NCI-H2029 treated with DMSO at 0.1 percent for 48 hours (cell line): ENCODE results near the gene LKAAEAR1.
A peak's percentile ranks its signal among the peaks of the same experiment; 100 is the strongest.

ENCODE experiments used
- DNase-seq: peaks from one replicate; lab custom pipeline; 2025; lab: John Stamatoyannopoulos, UW

The LKAAEAR1 gene

DNA sequence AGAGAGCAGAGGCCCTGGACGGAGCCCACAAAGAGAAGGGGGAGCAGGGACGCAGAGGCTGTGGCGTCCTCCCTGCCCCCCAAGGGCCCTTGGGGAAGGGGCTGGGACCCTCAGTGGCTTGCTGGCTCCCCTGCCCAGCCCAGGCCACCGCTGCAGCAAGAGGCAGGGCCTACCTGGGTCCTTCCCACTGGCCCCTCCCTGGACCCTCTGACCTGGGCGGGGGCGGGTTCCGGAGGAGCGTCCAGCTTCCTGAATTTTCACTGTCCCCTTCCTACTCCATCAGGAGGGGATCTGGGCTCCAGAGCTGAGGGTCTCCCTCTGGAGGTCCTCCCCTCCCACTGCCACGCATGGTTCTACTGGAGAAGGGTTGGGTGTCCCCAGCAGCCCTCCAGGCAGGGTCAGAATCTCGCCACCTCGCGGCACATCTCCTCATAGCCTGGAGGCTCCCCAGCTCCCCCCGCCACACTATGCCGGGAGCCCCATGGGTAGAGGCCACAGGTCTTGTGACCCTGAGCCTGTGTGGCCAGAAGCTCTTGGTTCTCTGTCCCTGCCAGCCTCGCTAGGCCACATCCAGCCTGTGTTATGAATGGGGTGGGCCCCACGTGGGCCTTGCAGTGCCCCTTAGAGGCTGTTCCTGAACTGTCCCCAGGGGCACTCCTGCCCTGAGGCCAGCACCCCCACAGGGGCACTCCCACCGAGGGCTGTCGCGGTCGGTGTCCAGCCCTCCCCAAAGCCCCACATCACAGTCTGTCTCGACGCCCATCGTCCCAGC, 33.8 kb downstream of the LKAAEAR1 start:
- DNase-seq: no peak

DNA sequence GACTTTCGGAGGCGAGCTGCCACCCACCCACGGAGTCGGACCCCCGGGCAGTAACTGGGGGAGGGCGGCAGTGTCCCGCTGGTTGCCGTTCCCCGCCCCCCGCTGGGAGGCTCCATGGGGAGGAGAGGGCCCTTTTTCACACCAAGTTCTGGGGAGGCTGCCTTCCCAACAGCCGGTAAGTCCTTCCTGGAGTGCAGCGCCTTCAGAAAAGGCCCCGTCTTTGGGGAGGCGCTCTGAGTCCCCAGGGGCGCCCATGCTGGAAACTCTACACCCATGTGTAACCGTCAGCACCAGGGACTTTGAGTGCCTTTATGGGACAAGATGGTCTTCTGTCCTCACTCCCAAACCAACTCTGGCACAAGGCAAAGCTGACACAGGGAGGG, 34.3 kb downstream of the LKAAEAR1 start:
- DNase-seq: no peak

DNA sequence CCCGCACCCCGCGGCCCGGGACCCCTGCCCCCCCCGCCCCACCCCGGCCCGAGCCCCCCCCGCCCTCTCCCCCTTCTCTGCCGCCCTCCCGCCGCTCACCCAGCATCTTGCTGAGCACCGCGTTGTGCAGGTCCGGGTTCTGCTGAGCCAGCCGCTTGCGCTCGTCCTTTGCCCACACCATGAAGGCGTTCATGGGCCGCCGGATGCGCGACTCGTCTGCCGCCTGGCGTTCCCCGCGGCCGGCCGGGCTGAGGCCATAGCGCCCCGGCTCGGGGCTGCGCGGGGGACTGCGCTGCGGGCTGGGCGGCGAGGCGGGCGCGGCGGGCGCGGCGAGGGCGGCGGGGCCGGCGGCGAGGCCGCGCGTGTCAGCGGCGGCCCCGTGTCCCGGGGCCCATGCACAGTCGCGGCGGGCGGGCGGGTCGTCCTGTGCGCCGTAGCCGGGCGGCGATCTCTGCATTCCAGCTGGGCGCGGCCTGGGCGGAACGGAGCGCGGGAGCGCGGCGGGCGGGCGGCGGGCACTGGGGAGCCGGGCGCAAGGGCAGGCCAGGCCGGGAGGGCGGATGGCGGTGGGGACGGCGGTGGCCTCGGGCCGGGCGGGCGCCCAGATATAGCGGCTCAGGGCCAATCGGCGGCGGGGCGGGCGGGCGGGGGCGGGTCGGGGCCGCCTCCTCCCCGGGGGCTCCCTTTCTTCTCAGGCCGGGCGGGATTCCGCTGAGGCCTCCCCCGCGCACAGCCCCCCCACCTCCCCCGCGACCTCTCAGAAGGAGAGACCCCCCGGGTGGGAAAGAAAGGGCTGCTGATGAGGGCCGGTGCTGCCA, 34.9 kb downstream of the LKAAEAR1 start, which contains the start of gene SOX18:
Gene SOX18 (minus strand): TSS at position 580 of the 818 bp plus-strand sequence. CDS start 123 bp downstream, at position 457.
- no peak for DNase-seq

DNA sequence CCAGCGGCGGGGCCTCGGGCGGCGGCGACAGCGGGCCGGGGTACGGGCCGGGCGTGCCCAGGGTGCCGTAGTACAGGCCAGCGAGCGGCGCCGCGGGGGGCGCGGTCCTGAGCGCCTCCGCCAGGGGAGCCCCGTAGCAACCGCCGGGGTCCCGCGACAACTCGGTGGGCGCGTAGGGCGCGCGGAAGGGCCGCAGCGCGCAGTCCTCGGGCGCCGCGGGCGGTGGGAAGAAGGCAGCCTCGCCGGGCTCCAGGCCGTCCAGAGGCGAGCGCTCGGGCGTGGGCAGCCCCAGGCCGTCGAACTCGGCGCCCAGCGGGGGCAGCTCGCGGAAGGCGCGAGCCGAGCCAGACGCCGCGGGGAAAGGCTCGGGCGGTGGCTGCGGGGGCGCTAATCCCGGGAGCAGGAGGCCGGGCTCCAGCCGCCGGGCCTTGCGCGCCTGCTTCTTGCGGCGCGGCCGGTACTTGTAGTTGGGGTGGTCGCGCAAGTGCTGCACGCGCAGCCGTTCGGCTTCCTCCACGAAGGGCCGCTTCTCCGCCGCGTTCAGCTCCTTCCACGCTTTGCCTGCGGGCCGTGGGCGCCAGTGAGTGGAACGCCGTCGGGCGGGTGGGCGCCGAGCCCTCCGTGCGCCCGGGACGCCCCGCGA, 35.7 kb downstream of the LKAAEAR1 start:
- no peak for DNase-seq

DNA sequence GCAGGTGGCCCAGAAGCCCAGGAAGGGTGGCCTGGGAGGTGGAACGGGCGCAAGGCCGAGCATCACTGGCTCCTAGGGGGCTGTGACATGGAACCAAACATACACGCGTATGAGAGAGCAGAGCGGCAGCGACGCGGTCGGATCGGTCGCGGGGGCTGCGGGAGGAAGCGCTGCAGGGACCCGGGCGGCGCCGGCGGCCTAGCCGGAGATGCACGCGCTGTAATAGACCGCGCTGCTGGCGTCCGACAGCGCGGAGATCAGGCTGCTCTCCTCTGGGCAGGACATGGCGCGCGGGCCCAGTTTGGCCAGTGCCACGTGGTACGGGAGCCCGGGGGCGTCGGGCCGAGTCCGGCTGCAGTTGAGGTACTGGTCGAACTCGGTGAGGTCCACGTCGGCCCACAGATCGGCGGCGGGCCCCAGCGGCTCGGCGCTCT, 36.2 kb downstream of the LKAAEAR1 start:
- DNase-seq: no peak

DNA sequence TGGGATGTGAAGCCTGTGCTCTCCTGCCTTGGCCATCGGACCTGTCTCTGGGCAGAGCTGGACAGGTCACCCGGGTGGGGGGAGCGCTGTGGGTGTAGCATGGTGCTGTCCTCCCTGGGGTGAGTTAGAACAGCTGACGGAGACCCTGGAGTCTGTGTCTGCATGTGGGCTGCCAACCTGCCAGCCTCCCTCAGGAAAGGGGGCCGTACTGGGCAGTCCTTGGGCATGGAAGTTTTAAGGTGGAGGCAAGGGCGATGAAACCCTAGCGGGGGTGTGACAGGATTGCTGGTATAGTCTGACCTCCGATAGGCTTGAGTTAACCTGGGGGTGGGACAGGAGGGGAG, 37.2 kb downstream of the LKAAEAR1 start:
- DNase-seq: no peak

DNA sequence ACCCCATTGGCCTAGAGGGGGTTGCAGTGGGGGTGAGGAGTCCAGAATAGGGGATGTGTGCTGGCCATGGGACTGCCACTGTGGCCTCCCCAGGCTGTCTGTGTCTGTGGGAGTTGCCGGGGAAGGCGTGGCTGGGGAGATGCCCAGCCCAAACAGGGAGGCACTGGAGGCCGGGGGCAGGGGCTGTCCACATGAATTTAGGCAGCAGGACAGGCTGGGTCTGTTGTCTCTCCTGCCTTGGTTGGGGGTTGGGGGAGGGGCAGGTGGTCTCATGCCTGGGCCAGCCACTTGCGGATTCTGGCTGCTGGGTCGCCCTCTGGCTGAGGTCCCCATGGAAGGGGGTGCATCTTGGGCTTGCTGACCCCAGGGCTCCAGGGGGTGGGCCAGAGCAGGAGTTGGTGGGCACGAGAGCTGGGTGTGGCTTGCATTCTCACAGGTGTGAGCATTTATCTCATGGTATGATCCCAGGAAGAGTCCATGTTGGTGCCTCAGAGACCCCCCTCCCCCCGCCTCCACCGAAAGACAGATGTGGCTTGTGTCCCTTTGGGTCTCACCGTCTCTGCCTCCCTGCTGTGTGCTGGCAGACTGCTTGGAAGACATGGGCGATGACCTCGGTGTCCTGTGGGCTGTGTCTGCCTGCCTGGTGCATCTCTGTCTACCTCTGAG, 38.7 kb downstream of the LKAAEAR1 start:
- DNase-seq: no peak

DNA sequence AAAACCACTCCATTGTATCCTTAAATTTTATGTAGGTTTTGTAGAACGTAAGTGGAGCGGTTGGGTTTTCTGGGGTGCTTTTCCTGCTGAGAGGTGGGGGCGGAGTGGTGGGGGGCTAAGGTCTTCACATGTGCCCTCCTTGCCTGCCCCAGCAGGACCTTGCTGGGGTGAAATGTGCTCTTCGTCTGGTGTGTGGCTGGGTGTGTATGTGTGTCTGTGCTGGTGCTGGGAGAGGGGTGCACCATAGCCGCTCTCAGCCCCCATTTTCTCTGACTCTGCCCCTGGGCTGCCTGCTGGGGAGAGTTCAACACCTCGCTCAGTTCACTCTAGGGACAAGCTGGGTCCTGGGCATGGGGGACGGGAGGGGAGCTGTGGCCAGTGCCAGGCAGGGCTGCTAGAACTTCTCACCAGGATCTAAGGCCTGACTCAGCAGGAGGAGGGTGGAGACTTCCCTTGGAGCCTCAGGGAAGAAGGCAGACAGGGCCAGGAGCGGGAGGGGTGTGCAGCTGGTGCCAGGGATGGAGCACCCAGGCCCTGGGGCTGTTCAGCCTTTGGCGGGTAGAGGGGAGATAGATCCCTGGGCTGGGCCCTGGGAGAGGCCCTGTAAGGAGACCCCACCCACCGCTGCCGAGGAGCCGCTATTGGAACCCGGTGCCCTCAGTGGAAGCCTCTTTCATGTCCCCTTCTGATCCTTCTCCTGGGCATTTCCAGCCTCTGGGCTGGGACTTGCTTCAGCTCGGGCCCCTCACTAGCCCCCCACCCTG, 39.5 kb downstream of the LKAAEAR1 start:
- no peak for DNase-seq

DNA sequence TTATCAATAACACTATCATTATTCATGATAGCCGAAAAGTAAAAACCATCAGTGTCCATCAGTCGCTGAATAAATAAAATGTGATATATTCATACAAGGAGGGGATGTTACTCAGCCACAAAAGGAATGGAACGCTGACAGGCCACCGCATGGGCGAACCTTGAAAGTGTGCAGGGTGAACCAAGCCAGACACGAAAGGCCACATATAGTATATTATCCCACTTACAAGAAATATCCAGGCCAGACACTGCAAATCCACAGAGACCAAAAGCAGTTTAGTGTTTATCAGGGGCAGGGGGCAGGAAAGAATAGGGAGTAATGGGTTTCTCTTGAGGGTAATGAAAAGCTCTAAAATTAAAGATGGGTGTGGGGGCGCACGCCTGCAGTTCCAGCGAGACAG, 40.4 kb downstream of the LKAAEAR1 start:
- no peak for DNase-seq

DNA sequence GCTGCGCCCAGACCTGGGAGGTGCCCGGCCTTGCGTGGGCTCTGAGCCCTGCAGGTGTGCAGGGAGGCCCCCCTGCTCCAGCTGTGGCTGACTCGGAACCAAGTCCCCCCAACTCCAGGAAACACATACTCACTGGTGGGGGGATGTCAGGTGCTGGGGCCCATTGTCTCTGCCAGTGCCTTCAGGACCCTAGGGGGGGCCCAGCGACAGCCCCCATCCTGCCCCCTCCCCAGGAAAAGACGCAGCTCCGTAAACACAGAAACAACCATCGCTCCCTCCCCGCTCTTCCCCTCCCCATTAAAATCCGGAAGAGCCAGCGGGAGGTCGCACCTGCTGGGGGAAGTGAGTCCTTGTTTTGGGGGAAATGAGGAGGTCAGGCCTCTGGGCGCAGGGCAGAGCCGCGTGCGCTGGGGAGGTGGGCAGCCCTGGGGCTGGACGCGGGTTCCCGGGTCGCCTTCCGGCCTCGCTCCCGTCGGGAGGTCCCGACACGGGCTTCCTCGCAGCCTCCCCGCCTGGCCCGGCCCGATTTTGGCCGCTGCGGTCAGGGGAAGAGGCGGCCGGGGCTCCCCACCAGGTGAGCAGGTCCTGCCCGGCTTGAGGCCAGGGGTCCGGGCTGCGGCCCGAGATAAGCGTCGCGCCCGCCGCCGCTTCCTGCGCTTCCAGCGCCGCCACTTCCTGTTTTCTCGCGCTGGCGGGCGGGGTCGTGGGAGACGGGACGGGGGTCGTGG, 42.0 kb downstream of the LKAAEAR1 start:
- DNase-seq: no peak

DNA sequence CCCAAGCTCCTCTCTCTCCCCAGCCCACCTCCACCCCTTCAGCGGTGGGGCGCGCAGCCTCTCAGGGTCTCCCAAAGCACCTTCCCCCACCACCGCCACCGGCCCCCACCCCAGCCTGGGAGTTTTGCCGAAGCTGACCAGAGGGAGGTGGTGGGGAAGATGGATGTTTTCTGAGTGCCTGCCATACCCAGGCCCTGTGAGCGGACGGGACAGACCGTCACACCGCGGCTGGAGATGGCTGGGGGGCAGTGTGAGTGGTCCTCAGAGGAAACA, 42.5 kb downstream of the LKAAEAR1 start:
- DNase-seq: no peak

DNA sequence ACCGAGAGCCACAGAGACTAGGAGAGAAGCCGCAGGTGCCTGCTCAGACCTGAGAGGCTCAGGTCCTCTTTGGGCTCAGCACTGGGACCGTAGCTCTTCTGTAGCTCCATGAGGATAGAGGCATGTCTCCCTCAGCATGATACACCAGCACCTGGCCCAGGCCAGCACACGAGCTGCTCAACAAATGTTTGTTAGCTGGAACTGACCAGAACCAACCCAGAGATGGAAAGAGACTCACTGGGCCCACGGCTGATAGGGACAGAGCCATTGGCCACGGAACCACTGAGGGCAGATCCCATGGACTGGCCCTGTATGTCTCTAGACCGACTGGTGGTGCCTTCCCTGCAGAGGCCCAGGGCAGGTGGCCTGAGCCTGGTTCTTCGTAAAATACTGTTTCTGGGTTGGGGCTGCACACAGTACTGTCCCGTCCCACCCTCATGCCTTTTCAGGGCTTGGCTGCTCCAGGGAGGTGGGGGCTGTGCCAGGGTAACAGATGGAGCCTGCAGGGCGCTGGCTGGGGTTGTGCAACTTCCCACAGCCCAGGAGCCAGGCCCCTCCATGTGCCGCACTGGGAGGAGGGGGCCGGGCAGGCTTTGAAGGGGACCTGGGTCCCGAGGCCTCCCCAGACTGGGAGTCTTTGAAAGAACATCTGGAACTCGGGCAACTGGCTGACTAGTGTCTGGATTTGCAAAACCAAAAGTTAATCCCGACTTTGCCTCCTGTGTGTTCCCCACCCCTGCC, 43.0 kb downstream of the LKAAEAR1 start:
- no peak for DNase-seq

DNA sequence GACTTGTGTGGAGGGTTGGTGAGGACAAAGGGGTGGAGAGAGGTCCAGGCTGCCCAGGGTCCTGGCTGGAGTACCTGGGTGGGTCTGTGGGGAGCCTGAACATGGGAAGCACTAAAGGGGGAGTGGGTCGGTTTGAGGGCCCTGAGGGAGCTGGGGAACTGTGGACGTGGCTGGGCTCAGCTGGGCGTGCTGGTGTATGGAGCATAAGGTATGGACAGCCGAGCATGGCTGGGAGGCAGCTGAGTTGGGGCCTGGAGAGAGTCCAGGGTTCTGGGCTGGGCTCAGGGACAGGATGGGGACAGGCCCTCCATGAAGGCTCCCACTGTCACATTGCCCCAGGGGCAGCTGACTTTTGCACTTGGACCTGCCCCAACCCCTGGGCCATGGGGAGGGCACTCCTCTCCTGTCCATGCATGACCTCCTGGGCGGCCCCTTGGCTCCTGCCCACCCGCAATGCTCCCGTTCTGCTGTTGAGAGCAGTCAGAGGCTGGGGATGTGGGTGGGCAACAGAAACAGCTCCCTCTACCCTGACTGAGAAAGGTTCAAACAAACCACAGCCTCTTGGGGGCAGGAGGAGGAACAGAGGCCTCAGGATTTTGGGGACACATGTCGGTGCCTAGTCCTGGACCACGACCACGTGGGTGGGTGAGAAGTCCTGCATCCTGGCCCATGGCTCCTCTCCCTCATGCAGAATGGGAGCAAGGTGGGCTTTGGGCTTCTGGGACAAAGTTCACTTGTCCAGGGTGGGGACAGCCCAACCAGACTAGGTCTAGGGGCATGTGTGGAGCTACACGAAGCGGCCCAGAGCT, 43.8 kb downstream of the LKAAEAR1 start:
- no peak for DNase-seq

DNA sequence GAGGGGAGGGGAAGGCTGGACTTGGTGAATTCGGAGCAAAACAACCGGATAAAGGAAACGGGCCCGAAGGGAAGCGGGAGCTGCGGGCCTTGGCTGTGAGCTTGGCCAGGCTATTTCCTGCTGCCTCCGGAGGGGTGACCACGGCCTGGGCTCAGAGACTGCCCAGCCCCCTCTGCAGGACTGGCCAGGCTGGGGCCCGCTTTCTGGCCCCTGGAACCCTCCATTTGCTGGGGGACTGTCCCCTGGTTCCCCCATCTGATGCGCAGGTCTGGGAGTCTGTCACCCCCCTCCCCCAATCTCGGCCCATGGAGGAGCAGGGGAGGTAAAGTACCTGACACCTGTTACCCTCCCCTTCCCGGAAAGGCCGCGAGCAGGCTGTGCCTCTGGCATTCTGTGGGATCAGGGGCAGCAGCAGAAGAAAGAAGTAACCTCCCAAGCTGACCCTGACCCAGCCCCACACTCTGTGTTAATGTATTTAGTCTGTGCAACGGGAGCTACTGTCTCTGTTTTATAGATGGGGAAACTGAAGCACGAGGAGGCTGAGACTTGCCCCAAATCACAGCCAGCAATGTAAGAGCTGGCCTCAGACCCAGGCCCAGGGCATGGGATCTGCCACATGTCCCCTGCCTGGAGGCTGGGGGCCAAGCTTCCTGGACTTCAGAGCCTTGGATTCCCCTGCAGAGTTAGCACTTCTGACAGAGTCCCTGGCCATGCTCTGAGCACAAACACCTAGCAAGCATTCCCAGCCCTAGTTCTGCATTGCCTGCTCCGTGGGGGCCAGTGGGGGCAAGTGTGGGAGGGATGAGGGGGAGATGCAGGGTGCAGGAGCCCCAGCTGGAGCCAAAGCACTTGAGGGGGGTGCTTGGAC, 44.7 kb downstream of the LKAAEAR1 start:
- DNase-seq: no peak

DNA sequence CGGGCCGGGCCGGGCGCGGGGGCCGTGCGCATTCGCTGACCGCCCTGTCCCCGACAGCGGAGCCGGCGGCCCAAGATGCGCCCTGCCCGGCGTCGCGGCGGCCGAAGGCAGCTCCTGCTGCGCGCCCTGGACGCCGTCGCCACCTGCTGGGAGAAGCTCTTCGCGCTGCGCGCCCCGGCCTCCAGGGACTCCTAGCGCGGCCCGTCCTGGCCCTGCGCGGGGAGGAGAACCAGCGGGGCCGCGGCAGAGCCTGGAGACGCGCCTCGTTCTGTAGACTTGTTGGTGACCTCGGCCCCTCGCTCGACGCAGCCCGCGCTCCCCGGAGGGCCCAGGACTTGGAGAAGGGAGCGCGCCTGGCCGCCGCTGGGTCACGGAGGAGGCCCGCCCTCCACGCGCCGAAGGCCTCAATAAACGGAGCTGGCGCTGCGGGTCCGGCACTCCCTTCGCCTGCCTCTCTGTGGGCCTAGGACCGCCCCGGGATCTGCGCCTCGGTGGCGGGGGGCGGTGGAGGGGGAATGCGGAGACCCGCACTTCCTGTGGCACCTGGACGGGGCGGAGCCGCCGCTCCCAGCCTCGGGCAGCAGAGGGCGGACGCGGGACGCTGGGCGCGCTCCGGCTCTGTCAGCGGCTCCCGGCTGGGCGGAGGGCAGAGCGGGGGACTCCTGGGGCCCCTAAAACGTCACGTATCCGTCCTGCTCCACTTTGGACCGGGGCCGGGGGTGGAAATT, 45.5 kb downstream of the LKAAEAR1 start:
- DNase-seq: peak; percentile 5

DNA sequence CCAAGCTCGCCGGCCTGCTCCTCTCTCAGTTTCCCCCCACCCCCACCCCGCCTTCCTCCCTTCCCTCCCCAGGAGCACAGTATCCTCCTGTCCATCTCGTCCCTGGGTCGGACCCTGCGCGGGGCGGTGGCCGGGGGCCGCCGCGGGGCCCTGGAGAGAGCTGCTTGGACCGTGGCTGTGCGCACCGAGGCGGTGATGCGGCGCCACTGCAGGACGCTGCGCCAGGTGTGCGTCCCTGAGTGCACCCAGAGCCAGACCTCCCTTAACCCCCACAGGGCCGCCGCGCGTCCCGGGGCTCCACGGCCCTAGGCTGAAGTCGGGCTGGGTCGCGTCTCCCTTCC, 46.0 kb downstream of the LKAAEAR1 start:
- DNase-seq: no peak

DNA sequence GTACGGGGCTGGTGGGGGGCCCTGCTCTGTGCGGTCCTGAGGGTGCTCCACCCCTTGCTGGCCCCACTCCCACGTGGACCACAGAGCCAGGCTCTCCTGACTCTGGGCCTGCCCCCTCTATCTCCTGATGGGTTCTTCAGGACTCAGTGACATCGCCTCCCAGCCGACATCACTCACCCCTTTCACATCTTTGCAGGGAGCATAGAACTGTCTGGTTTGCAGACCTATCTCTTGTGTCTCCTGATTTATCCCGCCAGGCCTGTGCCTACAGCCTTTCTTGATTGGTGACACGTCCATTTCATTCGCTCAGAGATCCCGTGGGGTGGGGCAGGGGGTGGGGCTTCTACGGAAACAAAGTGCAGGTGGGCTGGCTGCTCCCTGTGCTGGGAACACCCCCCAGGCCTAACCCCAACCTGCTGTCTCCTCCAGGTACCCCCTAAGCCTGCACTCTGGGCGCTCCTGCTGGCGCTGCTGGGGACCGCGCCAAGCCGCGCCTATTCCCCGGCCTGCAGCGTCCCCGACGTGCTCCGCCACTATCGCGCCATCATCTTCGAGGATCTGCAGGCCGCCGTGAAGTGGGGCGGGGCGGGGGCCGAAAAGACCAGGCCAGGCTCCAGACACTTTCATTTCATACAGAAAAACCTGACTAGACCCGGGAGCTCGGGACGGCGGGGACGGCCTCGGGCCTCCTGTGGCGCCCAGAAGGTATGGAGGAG, 46.5 kb downstream of the LKAAEAR1 start:
- DNase-seq: no peak

DNA sequence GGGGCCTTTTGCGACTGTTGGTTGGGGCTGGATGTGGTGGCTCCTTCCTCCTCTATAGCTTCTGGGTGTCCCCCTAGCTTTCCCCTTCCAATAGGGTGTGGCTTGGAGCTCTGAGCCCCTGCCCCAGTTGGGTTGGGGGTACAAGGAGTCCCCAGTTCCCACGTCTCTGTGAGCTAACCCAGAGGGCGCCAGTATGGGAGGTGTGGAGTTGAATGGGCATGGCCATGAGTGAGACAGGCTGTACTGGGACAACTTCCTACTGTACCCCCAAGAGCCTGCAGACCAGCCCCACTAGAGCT, 47.0 kb downstream of the LKAAEAR1 start:
- no peak for DNase-seq
